Body of pancreas (tissue), 4 donors: ENCODE measurements around the gene ZNF804B. TPM values are rescaled to one million over a fixed set of nuclear protein-coding genes. Genes with fewer than 3 reads are reported as not detected.

Experiments
- ATAC-seq: fragments of 150-250 bp; one replicate; pipeline ENCODE4 v1.9.1; 2016
- DNase-seq, 4 donors: peaks; one replicate each; pipeline ENCODE4 v3.0.0-alpha.2; 2019
- H3K27ac ChIP-seq, 4 donors: fragments of 200-600 bp; sonication (generic); 1 replicate in 3 of 4; 2 replicates in 1 of 4; pipeline versions ENCODE4 v1.5.1 to v1.6.1; 2016 to 2019; ENCODE audit warnings: mild to moderate bottlenecking in 1 of 4, mixed read lengths in 1 of 4, moderate library complexity in 1 of 4
- H3K27me3 ChIP-seq, 2 donors: fragments of 200-600 bp; sonication (generic); one replicate each; pipeline ENCODE4 v1.6.0; 2016; ENCODE audit warnings: mild to moderate bottlenecking in 1 of 2
- H3K36me3 ChIP-seq, 2 donors: fragments of 200-600 bp; sonication (generic); replicated peaks in 1 of 2; 2 replicates each; pipeline ENCODE4 v1.5.1; 2016; ENCODE audit warnings: low read depth in 2 of 2; ENCODE audit not compliant: insufficient read depth in 1 of 2
- H3K4me1 ChIP-seq: fragments of 200-600 bp; sonication (generic); one replicate; pipeline ENCODE4 v1.6.0; 2016
- H3K4me3 ChIP-seq, 2 donors: fragments of 200-600 bp; sonication (generic); 1 replicate in 1 of 2; 2 replicates in 1 of 2; pipeline ENCODE4 v1.5.1; 2016 to 2019
- H3K9me3 ChIP-seq, 3 donors: fragments of 200-600 bp; sonication (generic); 1 replicate in 2 of 3; 2 replicates in 1 of 3; pipeline ENCODE4 v1.5.1; 2016
- POLR2A ChIP-seq, 3 donors: fragments of 450-650 bp; IDR thresholded peaks; one replicate each; pipeline ENCODE4 v1.6.1; 2016; ENCODE audit warnings: antibody characterized with exemption in 3 of 3, mild to moderate bottlenecking in 2 of 3
- WGBS, 2 donors: methylation state at CpG; one replicate each; pipeline ENCODE4 v1.1.5; 2017; 5-methylcytosine and 5-hydroxymethylcytosine counted together
- intact Hi-C: fragments of 100-400 bp; cut with DNase I; formaldehyde crosslinking; loops from one replicate; pipeline ENCODE4 v1.15.1; 2023
- total RNA-seq, 2 donors: library from RNA; depleted of rRNA; stranded (reverse); fragments of >200 nt; gene quantifications; one replicate each; pipeline ENCODE4 v1.1.0, GENCODE V29; 2016
- TF ChIP-seq, protein P1 (sequence below), 7 experiments: fragments of 450-650 bp in 4 of 7; fragments of 200-600 bp in 3 of 7; sonication (generic) in 3 of 7; IDR thresholded peaks; one replicate each; pipeline ENCODE4 v1.5.1; 2016 to 2019; ENCODE audit warnings: antibody characterized with exemption in 7 of 7

Gene ZNF804B
- total RNA-seq, 2 donors from 2014 or later: under 0.01 to 4.9 TPM

DNA sequence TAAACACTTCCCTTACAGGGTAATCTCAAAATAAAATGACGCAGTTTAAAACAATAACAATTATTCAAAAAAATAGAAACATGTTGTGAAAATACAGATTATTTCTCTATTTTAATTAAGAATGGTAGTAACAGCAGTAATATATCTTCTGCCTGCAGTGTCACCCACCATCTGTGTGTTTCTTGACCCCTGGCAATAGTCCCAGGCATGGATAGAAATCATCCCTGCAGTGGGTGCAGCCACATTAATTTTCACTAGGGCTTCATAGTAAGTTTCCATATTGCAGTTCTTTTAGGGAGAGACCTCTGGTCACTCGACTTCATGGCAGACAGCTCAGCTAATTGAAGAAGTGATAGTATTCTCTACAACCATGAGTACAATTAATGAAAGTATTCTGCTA is 506.1 kb downstream of the ZNF804B start:
- Histone ChIP-seq H3K4me1 (no peaks in the 10 kb centered on the region), H3K36me3 (no peaks in the 10 kb centered on the region), H3K4me3 (no peak overlapping the region), H3K9me3 (no peaks in the 10 kb centered on the region), H3K27me3 (no peaks in the 10 kb centered on the region), H3K27ac (no peak overlapping the region)
- DNase-seq: no peak
- ATAC-seq: no peak
- no peak for TF ChIP-seq POLR2A (IDR thresholded peaks at IDR 0.05)
- TF ChIP-seq, protein P1, sequence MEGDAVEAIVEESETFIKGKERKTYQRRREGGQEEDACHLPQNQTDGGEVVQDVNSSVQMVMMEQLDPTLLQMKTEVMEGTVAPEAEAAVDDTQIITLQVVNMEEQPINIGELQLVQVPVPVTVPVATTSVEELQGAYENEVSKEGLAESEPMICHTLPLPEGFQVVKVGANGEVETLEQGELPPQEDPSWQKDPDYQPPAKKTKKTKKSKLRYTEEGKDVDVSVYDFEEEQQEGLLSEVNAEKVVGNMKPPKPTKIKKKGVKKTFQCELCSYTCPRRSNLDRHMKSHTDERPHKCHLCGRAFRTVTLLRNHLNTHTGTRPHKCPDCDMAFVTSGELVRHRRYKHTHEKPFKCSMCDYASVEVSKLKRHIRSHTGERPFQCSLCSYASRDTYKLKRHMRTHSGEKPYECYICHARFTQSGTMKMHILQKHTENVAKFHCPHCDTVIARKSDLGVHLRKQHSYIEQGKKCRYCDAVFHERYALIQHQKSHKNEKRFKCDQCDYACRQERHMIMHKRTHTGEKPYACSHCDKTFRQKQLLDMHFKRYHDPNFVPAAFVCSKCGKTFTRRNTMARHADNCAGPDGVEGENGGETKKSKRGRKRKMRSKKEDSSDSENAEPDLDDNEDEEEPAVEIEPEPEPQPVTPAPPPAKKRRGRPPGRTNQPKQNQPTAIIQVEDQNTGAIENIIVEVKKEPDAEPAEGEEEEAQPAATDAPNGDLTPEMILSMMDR (IDR thresholded peaks at IDR 0.05): no peak
- intact Hi-C loops: no loop called here
- WGBS, 2 donors: 70 to 76% methylated on average over 2 of the region's 2 CpGs

DNA sequence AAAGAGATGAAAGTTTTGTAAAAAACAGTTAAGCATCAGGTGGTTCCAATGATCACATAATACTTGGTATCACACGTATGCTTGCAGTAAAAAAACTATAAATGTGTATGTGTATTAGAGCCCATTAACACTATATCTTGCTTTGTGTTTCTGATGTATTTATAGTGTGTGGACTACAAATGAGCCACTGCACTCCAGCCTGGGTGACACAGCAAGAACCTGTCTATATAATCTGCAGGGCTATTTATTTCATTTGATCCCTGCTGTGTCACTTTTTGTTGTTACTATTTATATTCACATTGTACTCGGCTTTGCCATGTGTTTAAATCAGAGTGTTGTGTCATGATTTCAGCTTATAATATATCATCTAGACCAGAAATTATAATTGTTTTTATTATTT is 523.8 kb downstream of the ZNF804B start:
- ATAC-seq: no peak
- intact Hi-C loops: no loop called here
- H3K4me3 ChIP-seq: no peak overlapping the region
- H3K4me1 ChIP-seq: no peaks in the 10 kb centered on the region
- H3K27me3 ChIP-seq: no peaks in the 10 kb centered on the region
- DNase-seq: no peak
- H3K27ac ChIP-seq: no peak overlapping the region
- no peak for TF ChIP-seq POLR2A (IDR thresholded peaks at IDR 0.05)
- TF ChIP-seq, protein P1 (IDR thresholded peaks at IDR 0.05): no peak
- no peaks in the 10 kb centered on the region for H3K36me3 ChIP-seq
- WGBS, 2 donors: 66 to 74% methylated on average over 2 of the region's 2 CpGs
- H3K9me3 ChIP-seq: no peaks in the 10 kb centered on the region

DNA sequence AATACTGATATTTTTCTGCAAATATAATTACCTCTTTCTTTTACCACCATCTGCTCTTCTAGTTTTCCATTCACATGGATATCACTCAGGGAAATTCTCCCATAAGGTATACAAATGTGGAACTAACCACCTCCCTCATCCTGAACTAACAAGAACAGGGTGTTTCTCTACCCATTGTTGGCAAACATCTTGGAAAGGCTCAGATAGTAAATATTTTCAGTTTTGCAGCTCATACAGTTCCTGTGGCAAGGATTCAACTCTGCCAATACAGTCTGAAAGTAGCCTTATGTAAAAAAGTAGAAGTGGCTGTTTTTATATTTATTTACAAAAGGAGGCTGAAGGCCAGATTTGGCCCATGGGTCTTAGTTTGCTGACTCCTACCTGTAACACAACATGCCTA is 549.0 kb downstream of the ZNF804B start:
- DNase-seq (no peak), ATAC-seq (no peak)
- no peak overlapping the region for H3K4me3 ChIP-seq
- intact Hi-C loops: no loop called here
- H3K36me3 ChIP-seq: no peaks in the 10 kb centered on the region
- H3K27me3 ChIP-seq: no peaks in the 10 kb centered on the region
- H3K9me3 ChIP-seq: no peaks in the 10 kb centered on the region
- peaks cover 9% of the 10 kb centered on the region for H3K4me1 ChIP-seq
- no peak overlapping the region for H3K27ac ChIP-seq
- TF ChIP-seq POLR2A (IDR thresholded peaks at IDR 0.05): no peak
- TF ChIP-seq, protein P1 (IDR thresholded peaks at IDR 0.05): no peak

- Histone ChIP-seq H3K9me3 (no peaks in the 10 kb centered on the region), H3K27ac (no peak overlapping the region), H3K36me3 (no peaks in the 10 kb centered on the region), H3K4me3 (no peak overlapping the region), H3K27me3 (no peaks in the 10 kb centered on the region), H3K4me1 (peaks cover 9% of the 10 kb centered on the region)
- WGBS, 2 donors: 93 to 97% methylated on average over 4 of the region's 4 CpGs
- intact Hi-C loops: no loop called here
- DNase-seq (no peak), ATAC-seq (no peak)
- TF ChIP-seq POLR2A (IDR thresholded peaks at IDR 0.05): no peak
- TF ChIP-seq, protein P1 (IDR thresholded peaks at IDR 0.05): no peak
Measured at GRCh38 chr7:89311886-89312285, 552.4 kb downstream of the ZNF804B start.

- intact Hi-C loops: no loop called here
- H3K36me3 ChIP-seq: no peaks in the 10 kb centered on the region
- ATAC-seq: no peak
- no peaks in the 10 kb centered on the region for H3K9me3 ChIP-seq
- no peak overlapping the region for H3K27ac ChIP-seq
- H3K27me3 ChIP-seq: no peaks in the 10 kb centered on the region
- DNase-seq: no peak
- H3K4me3 ChIP-seq: no peak overlapping the region
- no peak for TF ChIP-seq POLR2A (IDR thresholded peaks at IDR 0.05)
- TF ChIP-seq, protein P1 (IDR thresholded peaks at IDR 0.05): no peak
- H3K4me1 ChIP-seq: peaks cover 9% of the 10 kb centered on the region
Measured at GRCh38 chr7:89312551-89312950, 553.1 kb downstream of the ZNF804B start.
